KMS-11 (cell line): Measurements from ENCODE around the gene ILDR2.

Source experiments
- H2AFZ ChIP-seq: fragments of 200-600 bp; sonication (generic); 2 replicates; pipeline ENCODE4 v1.6.1; 2016; ENCODE audit warnings: antibody characterized with exemption, mixed run types, low read depth
- H3K27ac ChIP-seq: fragments of 200-600 bp; sonication (generic); 2 replicates; pipeline ENCODE4 v1.6.1; 2016; ENCODE audit warnings: mild to moderate bottlenecking, mixed run types
- H3K27me3 ChIP-seq: fragments of 200-600 bp; sonication (generic); 2 replicates; pipeline ENCODE4 v1.6.1; 2017; ENCODE audit warnings: mild to moderate bottlenecking, low read depth, mixed run types, moderate library complexity; ENCODE audit not compliant: insufficient read depth
- H3K36me3 ChIP-seq: fragments of 200-600 bp; sonication (generic); 2 replicates; pipeline ENCODE4 v1.6.1; 2017; ENCODE audit warnings: mild to moderate bottlenecking, mixed run types; ENCODE audit not compliant: insufficient read depth
- H3K4me1 ChIP-seq: fragments of 200-600 bp; sonication (generic); 2 replicates; pipeline ENCODE4 v1.6.1; 2016; ENCODE audit warnings: mild to moderate bottlenecking, low read depth, mixed run types; ENCODE audit not compliant: poor library complexity, severe bottlenecking
- H3K4me2 ChIP-seq: fragments of 200-600 bp; sonication (generic); 2 replicates; pipeline ENCODE4 v1.7.0; 2016; ENCODE audit warnings: mild to moderate bottlenecking, mixed run types
- H3K4me3 ChIP-seq: fragments of 200-600 bp; sonication (generic); IDR thresholded peaks from 2 replicates; pipeline ENCODE4 v1.6.1; 2017; ENCODE audit warnings: low read depth, low read length, mixed read lengths; ENCODE audit not compliant: insufficient read depth
- H3K79me2 ChIP-seq: fragments of 200-600 bp; sonication (generic); 2 replicates; pipeline ENCODE4 v1.6.1; 2016; ENCODE audit warnings: low read depth, mixed run types; ENCODE audit not compliant: insufficient read depth
- H3K9ac ChIP-seq: fragments of 200-600 bp; sonication (generic); 2 replicates; pipeline ENCODE4 v1.6.1; 2016; ENCODE audit warnings: mild to moderate bottlenecking, mixed run types
- H4K20me1 ChIP-seq: fragments of 200-600 bp; sonication (generic); 2 replicates; pipeline ENCODE4 v1.6.1; 2016; ENCODE audit warnings: mild to moderate bottlenecking, mixed run types; ENCODE audit not compliant: insufficient read depth
- TF ChIP-seq, protein P1 (sequence below): fragments of 200-600 bp; sonication (generic); conservative IDR thresholded peaks from 2 replicates; pipeline ENCODE4 v1.6.1; 2017; ENCODE audit warnings: low read depth, mild to moderate bottlenecking, antibody characterized with exemption, low read length, moderate library complexity, mixed read lengths

Gene ILDR2

DNA sequence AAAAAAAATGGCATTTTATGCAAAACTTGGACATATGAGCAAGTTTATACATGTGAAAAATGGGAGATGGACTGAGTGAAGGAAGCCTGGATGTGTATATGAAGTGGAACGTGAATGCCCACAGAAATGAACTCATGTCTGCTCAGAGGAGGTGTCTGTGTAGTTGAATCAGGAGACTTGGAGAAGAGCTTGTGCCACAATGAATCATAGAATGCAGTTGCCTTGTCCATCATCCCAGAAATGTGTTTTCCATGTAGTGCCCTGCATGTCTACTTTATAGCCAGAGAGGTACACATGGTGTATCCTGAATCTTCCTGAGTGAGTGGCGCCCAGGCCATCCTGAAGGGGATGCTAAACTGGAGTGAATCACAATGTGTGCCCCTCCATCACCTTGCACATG, 2.6 kb upstream of the ILDR2 start:
- Histone ChIP-seq H4K20me1 (no peaks in the 10 kb centered on the region), H3K36me3 (no peaks in the 10 kb centered on the region), H3K9ac (no peak overlapping the region), H3K4me2 (no peak overlapping the region; the same call in 1 of the 2 replicates), H3K27ac (no peak overlapping the region), H3K27me3 (peaks cover 15% of the 10 kb centered on the region; the same call in 1 of the 2 replicates), H3K4me3 (no peak overlapping the region), H3K4me1 (peaks cover 29% of the 10 kb centered on the region), H2AFZ (no peak overlapping the region), H3K79me2 (no peaks in the 10 kb centered on the region)
- TF ChIP-seq, protein P1, sequence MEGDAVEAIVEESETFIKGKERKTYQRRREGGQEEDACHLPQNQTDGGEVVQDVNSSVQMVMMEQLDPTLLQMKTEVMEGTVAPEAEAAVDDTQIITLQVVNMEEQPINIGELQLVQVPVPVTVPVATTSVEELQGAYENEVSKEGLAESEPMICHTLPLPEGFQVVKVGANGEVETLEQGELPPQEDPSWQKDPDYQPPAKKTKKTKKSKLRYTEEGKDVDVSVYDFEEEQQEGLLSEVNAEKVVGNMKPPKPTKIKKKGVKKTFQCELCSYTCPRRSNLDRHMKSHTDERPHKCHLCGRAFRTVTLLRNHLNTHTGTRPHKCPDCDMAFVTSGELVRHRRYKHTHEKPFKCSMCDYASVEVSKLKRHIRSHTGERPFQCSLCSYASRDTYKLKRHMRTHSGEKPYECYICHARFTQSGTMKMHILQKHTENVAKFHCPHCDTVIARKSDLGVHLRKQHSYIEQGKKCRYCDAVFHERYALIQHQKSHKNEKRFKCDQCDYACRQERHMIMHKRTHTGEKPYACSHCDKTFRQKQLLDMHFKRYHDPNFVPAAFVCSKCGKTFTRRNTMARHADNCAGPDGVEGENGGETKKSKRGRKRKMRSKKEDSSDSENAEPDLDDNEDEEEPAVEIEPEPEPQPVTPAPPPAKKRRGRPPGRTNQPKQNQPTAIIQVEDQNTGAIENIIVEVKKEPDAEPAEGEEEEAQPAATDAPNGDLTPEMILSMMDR: no peak

DNA sequence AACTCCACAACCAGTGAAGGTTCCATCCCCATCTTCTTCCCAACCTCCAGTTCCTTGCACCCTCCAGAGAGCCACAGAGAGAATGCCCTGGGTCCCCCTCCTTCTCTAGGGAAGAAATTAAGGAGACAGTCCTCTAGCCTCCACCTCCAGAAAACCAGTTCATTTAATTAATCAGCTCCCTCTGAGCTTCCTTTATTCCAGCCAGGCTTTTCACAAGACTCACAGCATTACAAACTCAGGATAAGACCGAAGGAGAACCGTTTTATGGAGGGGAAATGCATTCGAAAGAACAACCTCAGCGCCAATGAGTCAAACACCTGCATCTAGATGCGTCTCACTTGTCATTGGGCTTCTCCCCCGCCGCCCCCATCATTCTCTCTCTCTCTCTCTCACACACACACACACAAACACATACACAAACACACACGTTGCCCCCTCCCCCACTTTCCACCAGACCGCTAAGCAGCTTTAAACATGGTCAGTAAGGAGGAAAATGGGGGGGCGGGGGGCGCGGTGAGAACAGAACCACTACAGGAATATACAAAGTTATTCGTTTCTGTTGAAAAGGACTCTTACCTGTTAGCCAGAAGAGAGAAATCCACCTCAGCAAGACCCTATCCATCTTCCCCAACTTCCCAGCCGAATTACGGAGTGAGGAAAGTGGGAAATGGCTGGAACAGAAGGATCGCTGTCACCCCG, 544 bp downstream of the ILDR2 start:
- H3K4me2 ChIP-seq: peak overlapping the region; percentile 94
- peak overlapping the region; percentile 90 for H3K4me3 ChIP-seq
- peak overlapping the region; percentile 96 for H2AFZ ChIP-seq
- H3K36me3 ChIP-seq: no peaks in the 10 kb centered on the region
- H3K9ac ChIP-seq: peak overlapping the region; percentile 36; the same call in 1 of the 2 replicates
- no peaks in the 10 kb centered on the region for H3K79me2 ChIP-seq
- no peaks in the 10 kb centered on the region for H4K20me1 ChIP-seq
- peaks cover 15% of the 10 kb centered on the region; the same call in 1 of the 2 replicates for H3K27me3 ChIP-seq
- H3K4me1 ChIP-seq: peaks cover 29% of the 10 kb centered on the region
- TF ChIP-seq, protein P1: no peak
- H3K27ac ChIP-seq: no peak overlapping the region

DNA sequence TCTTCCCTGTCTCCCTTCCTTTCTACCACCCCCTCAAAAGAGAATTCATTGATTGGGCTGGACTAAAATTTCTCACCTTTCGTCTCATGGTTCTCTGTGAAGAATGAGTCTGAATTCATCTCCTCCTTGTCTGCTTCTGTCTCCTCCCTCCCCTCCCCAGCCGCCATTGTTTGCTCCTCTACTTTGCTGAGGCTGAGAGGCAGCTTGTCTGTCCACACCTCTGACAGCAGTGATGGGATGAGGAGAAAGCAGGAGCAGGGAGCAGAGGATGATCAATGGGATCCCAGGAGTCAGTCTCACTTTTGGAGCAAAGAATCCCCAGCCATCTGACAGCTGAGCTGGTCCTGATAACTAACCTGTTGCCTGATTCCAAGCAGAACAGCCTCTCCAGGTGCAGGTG, 2.5 kb downstream of the ILDR2 start:
- Histone ChIP-seq H3K79me2 (no peaks in the 10 kb centered on the region), H3K4me1 (peaks cover 14% of the 10 kb centered on the region), H3K36me3 (no peaks in the 10 kb centered on the region), H3K4me2 (no peak overlapping the region), H4K20me1 (no peaks in the 10 kb centered on the region), H3K27me3 (peaks cover 15% of the 10 kb centered on the region; the same call in 1 of the 2 replicates), H3K27ac (no peak overlapping the region), H2AFZ (no peak overlapping the region), H3K9ac (no peak overlapping the region), H3K4me3 (no peak overlapping the region)
- TF ChIP-seq, protein P1: no peak

DNA sequence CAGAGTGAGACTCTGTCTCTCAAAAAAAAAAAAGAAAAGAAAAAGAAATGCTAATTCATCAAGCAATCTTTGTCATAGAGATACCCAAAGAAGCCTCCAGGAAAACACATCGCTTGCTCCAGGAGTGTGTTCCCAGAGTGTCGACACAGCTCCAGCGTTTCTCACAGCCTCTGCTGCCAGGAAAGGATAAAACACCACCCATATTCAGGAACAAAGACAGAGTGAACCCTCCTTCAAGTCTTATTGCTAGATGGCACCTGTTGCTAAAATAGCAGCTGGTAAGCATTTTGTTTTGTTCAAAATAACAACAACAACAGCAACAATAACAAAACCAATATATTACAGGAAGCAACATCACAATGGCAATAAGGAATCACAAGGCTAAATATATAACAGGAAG, 3.1 kb downstream of the ILDR2 start:
- TF ChIP-seq, protein P1: no peak
- Histone ChIP-seq H3K79me2 (no peaks in the 10 kb centered on the region), H3K36me3 (no peaks in the 10 kb centered on the region), H3K4me3 (no peak overlapping the region), H3K27ac (no peak overlapping the region), H3K4me1 (peaks cover 12% of the 10 kb centered on the region), H4K20me1 (no peaks in the 10 kb centered on the region), H3K4me2 (no peak overlapping the region), H3K27me3 (peaks cover 15% of the 10 kb centered on the region; the same call in 1 of the 2 replicates), H3K9ac (no peak overlapping the region), H2AFZ (no peak overlapping the region)
